Spleen (tissue), 7 donors: ENCODE data around the gene EXOC6B.

Experiments
- CTCF ChIP-seq, 11 experiments: fragments of 200-600 bp in 7 of 11; fragments of 450-650 bp in 4 of 11; sonication (generic) in 4 of 11; IDR thresholded peaks in 8 of 11; conservative IDR thresholded peaks in 3 of 11; 1 replicate in 7 of 11; 2 replicates in 4 of 11; pipeline versions ENCODE4 v1.4.0 to v1.8.0; 2016 to 2021; ENCODE audit warnings: antibody characterized with exemption in 11 of 11, inconsistent platforms in 4 of 11, mild to moderate bottlenecking in 1 of 11
- POLR2AphosphoS5 ChIP-seq, 3 donors: sonication (generic); formaldehyde crosslinking; IDR thresholded peaks; one replicate each; pipeline ENCODE4 v1.5.1; 2017; ENCODE audit warnings: antibody characterized with exemption in 3 of 3
- donor health status: DM: no; HTN: no; CAD: no; lungs with moderate emphysema.
- donor health status: DM: no; HTN: no; CAD: no.
- donor health status: DM: no; HTN: no; CAD: no.

DNA sequence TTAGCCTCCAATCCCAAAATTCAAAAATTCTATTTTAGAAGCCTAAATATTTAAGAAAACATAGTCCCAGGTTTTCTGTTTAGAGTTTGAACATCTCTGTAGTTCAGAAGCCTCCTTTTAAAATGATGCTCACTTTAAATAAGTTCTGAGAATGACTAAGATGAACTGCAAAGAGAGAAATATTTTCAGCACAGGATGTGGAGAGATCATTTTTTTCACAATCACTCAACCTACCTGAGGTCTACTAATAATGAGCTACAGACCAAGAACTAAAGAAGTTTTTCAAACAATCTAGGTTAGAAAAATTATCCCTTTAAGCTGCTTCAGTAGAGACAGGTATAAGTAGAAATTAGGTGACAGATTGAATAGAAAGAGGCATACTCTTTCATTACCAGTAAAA, 493.1 kb downstream of the EXOC6B start:
- TF ChIP-seq CTCF (IDR thresholded peaks at IDR 0.05 in 8 of 11, conservative IDR thresholded peaks at IDR 0.05 in 3 of 11) (no peak), POLR2AphosphoS5 (IDR thresholded peaks at IDR 0.05) (no peak)
